IPS-18a (cell line): ENCODE results near the gene THAP11.

Experiments used
- H3K27ac ChIP-seq: one replicate; pipeline ENCODE4 v1.5.1; 2013; ENCODE audit warnings: low read length
- H3K27me3 ChIP-seq: one replicate; pipeline ENCODE4 v1.6.1; 2013; ENCODE audit warnings: mild to moderate bottlenecking, low read length; ENCODE audit not compliant: control insufficient read depth, insufficient read depth
- H3K36me3 ChIP-seq: one replicate; pipeline ENCODE4 v1.6.1; 2013; ENCODE audit warnings: low read depth, low read length; ENCODE audit not compliant: control insufficient read depth
- H3K4me1 ChIP-seq: one replicate; pipeline ENCODE4 v1.6.1; 2013; ENCODE audit warnings: low read depth, low read length; ENCODE audit not compliant: control insufficient read depth
- H3K4me3 ChIP-seq: one replicate; pipeline ENCODE4 v1.5.1; 2013; ENCODE audit warnings: low read length
- H3K9ac ChIP-seq: one replicate; pipeline ENCODE4 v1.6.1; 2013; ENCODE audit warnings: mild to moderate bottlenecking, low read length, moderate library complexity
- H3K9me3 ChIP-seq: one replicate; pipeline ENCODE4 v1.6.1; 2013; ENCODE audit warnings: low read depth, low read length; ENCODE audit not compliant: control insufficient read depth

THAP11 gene

DNA sequence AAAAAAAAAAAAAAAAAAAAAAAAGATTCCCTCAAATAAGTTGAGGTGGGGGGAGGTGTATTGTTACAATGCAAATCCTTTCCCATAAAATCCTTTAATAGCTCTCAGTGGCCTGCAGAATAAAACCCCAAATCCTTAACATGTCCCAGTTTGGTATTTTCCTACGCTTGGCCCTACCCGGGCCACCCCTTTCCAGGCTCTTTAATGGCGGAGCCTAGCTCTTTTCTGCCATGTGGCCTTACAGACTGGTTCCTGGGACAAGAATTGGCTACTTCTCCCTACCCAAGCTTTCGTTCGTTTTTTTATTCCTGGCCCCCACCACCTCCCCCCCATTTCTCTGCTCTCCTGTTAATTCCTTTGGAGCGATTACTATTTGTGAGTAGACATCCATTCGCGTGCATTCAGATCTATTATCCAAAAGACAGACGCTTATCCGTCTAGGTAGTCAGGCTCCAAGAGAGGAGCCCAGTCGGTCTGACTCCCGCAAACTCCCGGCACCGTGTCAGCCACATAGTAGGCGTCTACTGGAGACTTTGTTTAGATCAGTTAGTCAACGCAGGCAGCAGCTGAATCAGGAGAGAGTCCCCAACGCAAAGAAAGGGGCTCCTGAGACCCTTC, 813 bp upstream of the THAP11 start:
- Histone ChIP-seq H3K36me3 (no peaks in the 10 kb centered on the region), H3K27me3 (no peaks in the 10 kb centered on the region), H3K4me1 (peaks cover 28% of the 10 kb centered on the region), H3K27ac (peak overlapping the region; percentile 28), H3K9me3 (no peaks in the 10 kb centered on the region), H3K4me3 (peak overlapping the region; percentile 95), H3K9ac (peak overlapping the region; percentile 74)

DNA sequence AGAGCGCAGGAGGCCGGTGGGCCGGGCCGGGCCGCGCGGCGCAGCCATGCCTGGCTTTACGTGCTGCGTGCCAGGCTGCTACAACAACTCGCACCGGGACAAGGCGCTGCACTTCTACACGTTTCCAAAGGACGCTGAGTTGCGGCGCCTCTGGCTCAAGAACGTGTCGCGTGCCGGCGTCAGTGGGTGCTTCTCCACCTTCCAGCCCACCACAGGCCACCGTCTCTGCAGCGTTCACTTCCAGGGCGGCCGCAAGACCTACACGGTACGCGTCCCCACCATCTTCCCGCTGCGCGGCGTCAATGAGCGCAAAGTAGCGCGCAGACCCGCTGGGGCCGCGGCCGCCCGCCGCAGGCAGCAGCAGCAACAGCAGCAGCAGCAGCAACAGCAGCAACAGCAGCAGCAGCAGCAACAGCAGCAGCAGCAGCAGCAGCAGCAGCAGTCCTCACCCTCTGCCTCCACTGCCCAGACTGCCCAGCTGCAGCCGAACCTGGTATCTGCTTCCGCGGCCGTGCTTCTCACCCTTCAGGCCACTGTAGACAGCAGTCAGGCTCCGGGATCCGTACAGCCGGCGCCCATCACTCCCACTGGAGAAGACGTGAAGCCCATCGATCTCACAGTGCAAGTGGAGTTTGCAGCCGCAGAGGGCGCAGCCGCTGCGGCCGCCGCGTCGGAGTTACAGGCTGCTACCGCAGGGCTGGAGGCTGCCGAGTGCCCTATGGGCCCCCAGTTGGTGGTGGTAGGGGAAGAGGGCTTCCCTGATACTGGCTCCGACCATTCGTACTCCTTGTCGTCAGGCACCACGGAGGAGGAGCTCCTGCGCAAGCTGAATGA, 606 bp downstream of the THAP11 start:
- no peaks in the 10 kb centered on the region for H3K27me3 ChIP-seq
- peaks cover 28% of the 10 kb centered on the region for H3K4me1 ChIP-seq
- no peaks in the 10 kb centered on the region for H3K36me3 ChIP-seq
- H3K4me3 ChIP-seq, result peak overlapping the region; percentile 95
- H3K9ac ChIP-seq, result peak overlapping the region; percentile 74
- no peaks in the 10 kb centered on the region for H3K9me3 ChIP-seq
- H3K27ac ChIP-seq, result no peak overlapping the region

DNA sequence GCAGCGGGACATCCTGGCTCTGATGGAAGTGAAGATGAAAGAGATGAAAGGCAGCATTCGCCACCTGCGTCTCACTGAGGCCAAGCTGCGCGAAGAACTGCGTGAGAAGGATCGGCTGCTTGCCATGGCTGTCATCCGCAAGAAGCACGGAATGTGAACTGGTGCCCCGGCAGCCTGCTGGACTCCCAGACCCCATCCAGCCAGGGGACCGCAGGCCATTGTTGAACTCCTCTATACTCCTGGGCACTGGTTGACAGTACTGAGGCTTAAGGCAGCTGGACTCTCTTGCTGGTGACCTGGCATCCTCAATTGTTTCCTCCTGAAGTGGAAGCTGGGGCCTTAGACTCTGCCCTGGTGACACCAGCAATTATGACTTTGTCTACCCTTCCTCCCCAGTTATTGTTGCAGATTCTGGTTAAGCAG, 1.2 kb downstream of the THAP11 start:
- Histone ChIP-seq H3K36me3 (no peaks in the 10 kb centered on the region), H3K4me3 (peak overlapping the region; percentile 95), H3K9me3 (no peaks in the 10 kb centered on the region), H3K27me3 (no peaks in the 10 kb centered on the region), H3K4me1 (peaks cover 34% of the 10 kb centered on the region), H3K27ac (no peak overlapping the region), H3K9ac (peak overlapping the region; percentile 74)

DNA sequence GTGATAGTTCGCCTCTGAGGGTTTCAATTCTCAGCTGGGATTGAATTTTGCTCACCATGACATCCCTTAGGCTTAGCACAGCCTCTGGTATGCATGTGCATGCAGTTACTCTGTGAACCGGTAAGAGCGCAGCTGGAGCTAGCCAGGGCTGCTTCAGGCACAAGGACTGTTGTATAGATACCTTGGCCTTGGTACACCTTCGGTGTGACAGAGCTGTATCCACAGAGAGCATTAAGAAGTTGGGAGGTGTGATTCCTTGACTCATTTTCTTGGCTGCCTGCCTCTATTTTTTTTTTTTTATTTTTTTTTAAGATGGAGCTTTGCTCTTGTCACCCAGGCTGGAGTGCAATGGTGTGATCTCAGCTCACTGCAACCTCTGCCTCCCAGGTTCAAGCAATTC, 2.4 kb downstream of the THAP11 start:
- no peak overlapping the region for H3K27ac ChIP-seq
- H3K27me3 ChIP-seq, result no peaks in the 10 kb centered on the region
- H3K4me1 ChIP-seq, result peaks cover 37% of the 10 kb centered on the region
- no peak overlapping the region for H3K9ac ChIP-seq
- H3K9me3 ChIP-seq, result no peaks in the 10 kb centered on the region
- H3K36me3 ChIP-seq, result no peaks in the 10 kb centered on the region
- no peak overlapping the region for H3K4me3 ChIP-seq

DNA sequence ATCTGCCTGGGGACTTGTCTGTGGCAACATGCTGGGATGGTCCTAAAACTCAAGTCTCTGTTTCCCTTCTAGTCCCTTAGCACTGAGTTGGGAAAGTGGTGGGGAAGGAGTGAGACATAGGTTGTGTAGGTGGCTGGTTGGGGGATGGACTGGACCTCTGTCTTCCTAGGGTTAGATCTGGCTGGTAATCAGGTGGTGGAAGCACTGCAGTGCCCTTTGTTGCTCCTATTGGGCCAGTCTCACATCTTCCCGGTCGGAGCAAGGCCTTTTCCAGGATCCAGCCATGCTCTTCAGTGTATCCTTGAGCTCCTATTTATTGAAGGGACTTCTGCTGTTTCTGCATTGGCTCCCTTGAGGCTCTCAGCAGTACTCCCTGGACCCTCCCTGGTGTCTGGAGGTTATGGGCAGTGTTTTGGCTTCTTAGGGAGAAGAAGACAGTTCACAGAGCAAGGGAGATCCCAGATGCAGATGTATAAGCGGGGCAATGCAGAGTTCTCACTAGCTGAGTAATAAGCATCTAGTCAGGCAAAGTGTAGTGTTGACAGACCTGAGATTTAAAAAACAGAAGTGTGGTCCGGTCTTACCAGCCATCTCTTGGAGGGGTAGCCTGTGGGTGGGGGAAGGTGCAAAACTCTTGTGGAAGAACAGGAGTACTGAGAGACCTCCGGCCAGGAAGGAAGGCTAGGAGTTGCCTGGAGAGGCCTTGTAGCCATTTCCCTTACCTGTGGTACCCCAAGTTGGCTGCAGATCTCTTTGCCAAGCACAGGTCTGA, 3.4 kb downstream of the THAP11 start:
- peak overlapping the region; percentile 79 for H3K4me3 ChIP-seq
- no peaks in the 10 kb centered on the region for H3K36me3 ChIP-seq
- H3K27me3 ChIP-seq, result no peaks in the 10 kb centered on the region
- peaks cover 37% of the 10 kb centered on the region for H3K4me1 ChIP-seq
- H3K27ac ChIP-seq, result peak overlapping the region; percentile 79
- no peaks in the 10 kb centered on the region for H3K9me3 ChIP-seq
- H3K9ac ChIP-seq, result peak overlapping the region; percentile 90

DNA sequence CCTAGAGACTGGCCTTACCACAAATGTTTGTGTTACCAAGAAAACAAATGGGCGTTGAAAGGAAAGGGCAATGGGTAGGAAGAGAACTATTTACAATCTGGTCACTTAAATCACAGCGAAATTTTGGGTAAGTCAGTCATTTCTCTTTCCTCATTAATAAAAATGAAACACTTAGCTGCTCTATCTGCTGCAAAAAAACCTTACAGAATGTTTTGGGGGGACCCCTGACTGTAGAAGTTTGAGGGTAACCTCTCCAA, 3.9 kb downstream of the THAP11 start:
- no peaks in the 10 kb centered on the region for H3K9me3 ChIP-seq
- H3K4me3 ChIP-seq, result peak overlapping the region; percentile 79
- H3K27me3 ChIP-seq, result no peaks in the 10 kb centered on the region
- H3K4me1 ChIP-seq, result peaks cover 37% of the 10 kb centered on the region
- H3K9ac ChIP-seq, result peak overlapping the region; percentile 90
- H3K36me3 ChIP-seq, result no peaks in the 10 kb centered on the region
- peak overlapping the region; percentile 79 for H3K27ac ChIP-seq

DNA sequence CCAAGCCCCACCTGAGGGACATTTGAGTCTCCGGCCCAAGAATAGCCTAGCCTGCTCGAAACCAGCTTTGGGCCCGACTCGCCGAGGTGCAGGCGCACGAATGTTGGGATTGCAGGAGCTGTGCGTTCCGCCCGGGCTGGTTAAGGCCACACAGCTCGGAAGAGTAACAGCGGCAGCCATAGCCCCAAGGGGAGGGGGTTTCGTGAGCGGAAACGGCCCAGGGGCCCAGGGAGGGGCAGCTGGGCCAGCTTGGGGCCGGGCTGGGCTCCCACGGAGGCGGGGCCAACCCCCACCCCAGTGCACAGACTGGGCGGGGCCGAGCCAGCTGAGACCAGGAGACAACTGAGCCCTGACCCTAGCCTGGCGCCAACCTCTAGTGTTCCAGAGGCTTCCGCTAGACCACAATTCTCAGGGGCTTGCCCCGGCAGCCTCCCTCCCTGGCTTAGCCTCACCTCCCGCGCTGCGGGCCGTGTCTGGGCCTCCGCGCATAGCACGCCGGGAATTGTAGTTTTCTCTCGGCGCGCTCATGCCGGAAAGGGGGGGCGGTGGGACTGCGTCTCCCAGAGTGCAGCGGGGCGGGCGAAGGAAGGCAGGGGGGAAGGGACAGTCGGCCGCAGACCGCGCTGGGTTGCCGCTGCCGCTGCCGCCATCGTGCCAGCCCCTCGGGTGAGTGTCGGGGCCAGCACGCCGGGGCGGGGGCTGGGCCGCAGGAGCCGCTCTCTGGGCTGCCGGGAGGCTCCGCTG, 4.4 kb downstream of the THAP11 start, which contains the start of gene NUTF2:
Gene NUTF2, plus strand, starts transcription at position 614 of the 744 bp plus-strand sequence. CDS start 18,198 bp downstream, outside the sequence.
- Histone ChIP-seq H3K9ac (peak within 1 kb of the TSS; percentile 90), H3K4me1 (peaks cover 32% of the 10 kb centered on the region), H3K9me3 (no peaks in the 10 kb centered on the region), H3K27ac (peak within 1 kb of the TSS; percentile 79), H3K27me3 (no peaks in the 10 kb centered on the region), H3K36me3 (no peaks in the 10 kb centered on the region), H3K4me3 (peak within 1 kb of the TSS; percentile 79)

DNA sequence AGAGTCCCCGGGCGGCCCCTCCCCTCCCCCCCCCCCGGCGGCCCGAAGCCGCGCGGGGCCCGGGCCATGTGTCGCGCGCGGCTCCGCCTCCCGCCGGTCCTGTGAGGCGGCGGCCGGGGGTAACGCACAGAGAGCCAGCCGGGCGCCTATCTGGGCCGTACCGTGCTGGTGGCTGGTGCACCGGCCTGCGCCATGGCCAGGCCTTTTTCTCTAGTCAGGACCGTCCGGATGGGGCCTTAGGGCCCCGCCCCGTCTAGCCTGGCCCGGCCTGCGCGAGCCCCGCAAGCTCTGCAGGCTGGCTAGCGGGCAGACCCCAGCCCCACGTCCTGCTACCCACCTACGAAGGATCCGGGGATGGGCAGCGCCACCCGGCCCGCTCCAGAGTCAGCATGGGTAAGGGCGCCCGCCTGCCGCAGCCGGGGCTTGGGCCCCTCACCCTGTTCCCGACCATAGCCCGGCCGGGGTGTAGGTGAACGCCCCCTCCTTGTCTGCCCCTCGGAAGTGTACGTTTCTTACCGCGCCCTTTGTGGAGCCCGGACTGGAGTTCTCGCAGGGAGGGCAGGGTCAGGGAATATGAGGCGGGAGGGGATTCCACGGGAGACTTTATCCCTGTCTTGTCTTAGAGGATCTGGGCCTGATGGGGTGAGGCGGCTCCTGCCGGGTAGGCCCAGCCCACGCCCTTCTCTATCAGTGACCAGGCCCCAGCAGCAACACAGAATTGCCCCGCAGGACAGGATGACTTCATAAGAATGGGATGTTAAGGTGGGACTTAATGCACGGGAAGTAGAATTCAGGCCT, 5.1 kb downstream of the THAP11 start, which contains the start of gene CENPT:
Gene CENPT, minus strand, starts transcription at position 630 of the 798 bp plus-strand sequence. CDS start 13,834 bp downstream, outside the sequence.
- peak within 1 kb of the TSS; percentile 79 for H3K4me3 ChIP-seq
- H3K4me1 ChIP-seq, result peaks cover 31% of the 10 kb centered on the region
- H3K36me3 ChIP-seq, result peaks cover 4% of the 10 kb centered on the region

DNA sequence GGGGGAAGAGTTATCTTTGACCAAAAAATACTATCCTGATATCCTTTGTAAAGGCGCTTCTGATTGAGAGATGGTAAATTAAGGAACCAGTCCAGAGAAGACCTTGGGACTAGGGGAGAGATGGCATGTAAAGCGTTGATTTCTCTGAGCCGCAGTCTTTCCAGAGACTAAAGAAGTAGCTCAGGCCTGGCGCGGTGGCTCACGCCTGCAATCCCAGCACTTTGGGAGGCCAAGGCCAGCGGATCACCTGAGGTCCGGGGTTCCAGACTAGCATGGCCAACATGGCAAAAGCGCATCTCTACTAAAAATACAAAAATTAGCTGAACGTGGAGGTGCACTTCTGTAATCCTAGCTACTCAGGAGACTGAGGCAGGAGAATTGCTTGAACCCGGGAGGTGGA, 6.0 kb downstream of the THAP11 start:
- peaks cover 30% of the 10 kb centered on the region for H3K4me1 ChIP-seq
- H3K9me3 ChIP-seq, result no peaks in the 10 kb centered on the region
- peak overlapping the region; percentile 79 for H3K4me3 ChIP-seq
- H3K36me3 ChIP-seq, result peaks cover 4% of the 10 kb centered on the region
- no peaks in the 10 kb centered on the region for H3K27me3 ChIP-seq
- peak overlapping the region; percentile 44 for H3K27ac ChIP-seq
- H3K9ac ChIP-seq, result peak overlapping the region; percentile 90

More for the DNA sequence above, 5.1 kb downstream of the THAP11 start, which contains the start of gene CENPT:
- H3K27me3 ChIP-seq, result no peaks in the 10 kb centered on the region
- H3K9me3 ChIP-seq, result no peaks in the 10 kb centered on the region
- peak within 1 kb of the TSS; percentile 79 for H3K27ac ChIP-seq
- H3K9ac ChIP-seq, result peak within 1 kb of the TSS; percentile 90

DNA sequence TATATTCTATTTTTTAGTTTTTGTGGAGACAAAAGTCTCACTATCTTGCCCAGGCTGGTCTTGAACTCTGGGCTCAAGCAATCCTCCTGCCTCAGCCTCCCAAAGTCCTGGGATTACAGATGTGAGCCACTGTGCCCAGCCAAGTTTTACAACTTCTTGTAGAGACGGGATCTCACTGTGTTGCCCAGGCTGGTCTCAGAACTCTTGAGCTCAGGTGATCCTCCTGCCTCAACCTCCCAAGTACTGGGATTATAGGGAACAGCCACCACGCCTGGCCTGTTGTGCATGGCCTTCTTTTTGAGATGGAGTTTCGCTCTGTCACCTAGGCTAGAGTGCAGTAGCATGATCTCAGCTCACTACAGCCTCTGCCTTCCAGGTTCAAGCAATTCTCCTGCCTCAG, 11.6 kb downstream of the THAP11 start:
- no peaks in the 10 kb centered on the region for H3K9me3 ChIP-seq
- H3K9ac ChIP-seq, result no peak overlapping the region
- no peak overlapping the region for H3K27ac ChIP-seq
- H3K4me1 ChIP-seq, result peaks cover 23% of the 10 kb centered on the region
- H3K4me3 ChIP-seq, result no peak overlapping the region
- H3K36me3 ChIP-seq, result peaks cover 4% of the 10 kb centered on the region
- H3K27me3 ChIP-seq, result no peaks in the 10 kb centered on the region
